DMS79 treated with DMSO at 0.1 percent for 48 hours (cell line): ENCODE data around the gene MYL4.
"Not testable (repeated sequence)": the region's sequence is repeated elsewhere in the genome, so short reads cannot be mapped to it uniquely, and the experiment has no call there.

Experiments
- DNase-seq: peaks from one replicate; lab custom pipeline; 2025; lab: John Stamatoyannopoulos, UW

Gene MYL4

GRCh38 chr17:47193931-47194511, 15.1 kb upstream of the MYL4 start:
- no peak for DNase-seq

GRCh38 chr17:47197821-47198220, 11.3 kb upstream of the MYL4 start:
- no peak for DNase-seq

GRCh38 chr17:47199627-47200324, 9.4 kb upstream of the MYL4 start:
- no peak for DNase-seq

GRCh38 chr17:47200325-47200664, 8.9 kb upstream of the MYL4 start:
- no peak for DNase-seq

GRCh38 chr17:47201166-47201565, 8.0 kb upstream of the MYL4 start:
- DNase-seq, result no peak

GRCh38 chr17:47203984-47204721, 5.0 kb upstream of the MYL4 start:
- no peak for DNase-seq

- DNase-seq, result peak; percentile 90
These were observed 4.3 kb upstream of the MYL4 start for GRCh38 chr17:47204722-47205418.

- peak; percentile 95 for DNase-seq
These were observed 3.7 kb upstream of the MYL4 start for GRCh38 chr17:47205419-47205963.

- no peak for DNase-seq
These were observed 1.7 kb upstream of the MYL4 start for GRCh38 chr17:47207143-47208067.

- no peak for DNase-seq
These were observed 351 bp downstream of the MYL4 start for GRCh38 chr17:47209499-47209898.

- no peak for DNase-seq
These were observed 957 bp downstream of the MYL4 start for GRCh38 chr17:47210105-47210504.

- DNase-seq, result no peak
These were observed 1.6 kb downstream of the MYL4 start for GRCh38 chr17:47210779-47211178.

GRCh38 chr17:47212458-47212857, 3.3 kb downstream of the MYL4 start:
- DNase-seq, result no peak

GRCh38 chr17:47213540-47213939, 4.4 kb downstream of the MYL4 start:
- no peak for DNase-seq

- DNase-seq, result no peak
These were observed 5.8 kb downstream of the MYL4 start for GRCh38 chr17:47214931-47215330.

- DNase-seq, result not testable (repeated sequence)
These were observed 7.7 kb downstream of the MYL4 start for GRCh38 chr17:47216821-47217220.

- not testable (repeated sequence) for DNase-seq
These were observed 8.1 kb downstream of the MYL4 start for GRCh38 chr17:47217279-47217678.

GRCh38 chr17:47218896-47219430, 9.8 kb downstream of the MYL4 start:
- DNase-seq, result no peak

- no peak for DNase-seq
These were observed 10.7 kb downstream of the MYL4 start for GRCh38 chr17:47219621-47220475.

- no peak for DNase-seq
These were observed 11.4 kb downstream of the MYL4 start for GRCh38 chr17:47220531-47220999.
